ENCODE results near the gene PLCB1. TPM values are rescaled to one million over a fixed set of nuclear protein-coding genes. Genes with fewer than 3 reads are reported as not detected.

The PLCB1 gene
- total and polyA plus RNA-seq, 4 donors, result 1.6 to 43.8 (median 6.1) TPM

DNA sequence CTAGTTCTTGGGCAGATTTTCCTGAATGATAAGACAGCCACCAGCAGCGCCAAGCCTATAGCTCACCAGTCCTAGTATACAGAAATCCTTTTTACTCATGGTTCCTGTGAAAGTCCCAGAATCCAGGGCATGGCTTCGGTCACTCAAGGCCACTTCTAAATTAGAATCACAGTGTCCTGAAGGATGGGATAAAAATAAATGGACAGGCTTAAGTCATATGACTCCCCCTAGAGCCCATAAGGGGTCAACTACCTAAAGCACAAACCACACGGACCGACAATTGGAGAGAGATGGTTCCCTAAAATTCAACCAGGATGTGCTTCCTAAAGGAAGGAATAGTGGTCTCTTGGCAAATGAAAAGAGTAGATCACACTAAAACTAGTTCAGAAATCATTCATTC is 532.7 kb downstream of the PLCB1 start:
- no peak for ATAC-seq (ENCODE audit: insufficient read depth, low FRiP score)
- Histone ChIP-seq H3K9me3 (ENCODE audit: control insufficient read depth in 4 of 4, insufficient read depth in 3 of 4, low read length in 3 of 4) (no peaks in the 10 kb centered on the region), H3K36me3 (ENCODE audit: control insufficient read depth in 4 of 4, insufficient read depth in 4 of 4, low read length in 4 of 4) (no peaks in the 10 kb centered on the region), H3K27me3 (ENCODE audit: control insufficient read depth in 3 of 3, insufficient read depth in 3 of 3, low read length in 2 of 3) (no peaks in the 10 kb centered on the region), H3K27ac (ENCODE audit: low read depth in 1 of 2, low read length in 1 of 2) (no peak overlapping the region), H3K9ac (ENCODE audit: insufficient read depth in 1 of 2, low read length in 2 of 2) (no peak overlapping the region), H3K4me1 (ENCODE audit: control insufficient read depth in 5 of 5, insufficient read depth in 5 of 5, low read length in 5 of 5) (peaks cover 0 to 2% (median 0%) of the 10 kb centered on the region in 5 donors), H3K4me3 (no peak overlapping the region)
- TF ChIP-seq, protein P1, sequence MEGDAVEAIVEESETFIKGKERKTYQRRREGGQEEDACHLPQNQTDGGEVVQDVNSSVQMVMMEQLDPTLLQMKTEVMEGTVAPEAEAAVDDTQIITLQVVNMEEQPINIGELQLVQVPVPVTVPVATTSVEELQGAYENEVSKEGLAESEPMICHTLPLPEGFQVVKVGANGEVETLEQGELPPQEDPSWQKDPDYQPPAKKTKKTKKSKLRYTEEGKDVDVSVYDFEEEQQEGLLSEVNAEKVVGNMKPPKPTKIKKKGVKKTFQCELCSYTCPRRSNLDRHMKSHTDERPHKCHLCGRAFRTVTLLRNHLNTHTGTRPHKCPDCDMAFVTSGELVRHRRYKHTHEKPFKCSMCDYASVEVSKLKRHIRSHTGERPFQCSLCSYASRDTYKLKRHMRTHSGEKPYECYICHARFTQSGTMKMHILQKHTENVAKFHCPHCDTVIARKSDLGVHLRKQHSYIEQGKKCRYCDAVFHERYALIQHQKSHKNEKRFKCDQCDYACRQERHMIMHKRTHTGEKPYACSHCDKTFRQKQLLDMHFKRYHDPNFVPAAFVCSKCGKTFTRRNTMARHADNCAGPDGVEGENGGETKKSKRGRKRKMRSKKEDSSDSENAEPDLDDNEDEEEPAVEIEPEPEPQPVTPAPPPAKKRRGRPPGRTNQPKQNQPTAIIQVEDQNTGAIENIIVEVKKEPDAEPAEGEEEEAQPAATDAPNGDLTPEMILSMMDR (IDR thresholded peaks at IDR 0.05; ENCODE audit: control extremely low read depth, extremely low read depth), result no peak
- DNase-seq, result no peak
- WGBS, 2 donors, result 79 to 85% methylated on average over 4 of the region's 4 CpGs

DNA sequence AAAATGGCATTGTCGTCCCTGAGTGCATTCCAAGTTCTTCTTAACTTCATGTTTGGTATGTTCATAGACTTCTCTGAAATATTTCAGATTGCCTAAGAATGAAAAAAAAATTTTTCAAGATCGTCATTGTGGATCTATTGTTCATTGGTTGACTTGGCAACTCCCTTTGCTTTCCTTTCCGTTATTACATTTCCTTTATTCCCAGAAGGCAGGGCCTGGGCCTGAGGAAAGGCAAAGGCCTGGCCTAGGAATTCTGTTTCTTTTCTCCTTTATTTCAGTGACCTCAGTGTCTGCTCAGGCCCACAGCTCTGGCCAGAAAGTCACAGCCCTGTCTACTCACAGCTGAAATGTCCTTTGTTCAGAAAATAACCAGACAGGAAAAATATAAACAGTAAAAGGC is 535.2 kb downstream of the PLCB1 start:
- no peaks in the 10 kb centered on the region for H3K27me3 ChIP-seq (ENCODE audit: control insufficient read depth in 3 of 3, insufficient read depth in 3 of 3, low read length in 2 of 3)
- ATAC-seq (ENCODE audit: insufficient read depth, low FRiP score) (no peak), DNase-seq (no peak)
- 75 to 93% methylated on average over 3 of the region's 3 CpGs for WGBS, 2 donors
- no peak overlapping the region for H3K9ac ChIP-seq (ENCODE audit: insufficient read depth in 1 of 2, low read length in 2 of 2)
- H3K4me3 ChIP-seq, result no peak overlapping the region
- H3K27ac ChIP-seq (ENCODE audit: low read depth in 1 of 2, low read length in 1 of 2), result peak overlapping the region in 1 of 2 donors; percentile 2
- H3K9me3 ChIP-seq (ENCODE audit: control insufficient read depth in 4 of 4, insufficient read depth in 3 of 4, low read length in 3 of 4), result no peaks in the 10 kb centered on the region
- TF ChIP-seq, protein P1 (IDR thresholded peaks at IDR 0.05; ENCODE audit: control extremely low read depth, extremely low read depth), result no peak
- H3K36me3 ChIP-seq (ENCODE audit: control insufficient read depth in 4 of 4, insufficient read depth in 4 of 4, low read length in 4 of 4), result no peaks in the 10 kb centered on the region
- H3K4me1 ChIP-seq (ENCODE audit: control insufficient read depth in 5 of 5, insufficient read depth in 5 of 5, low read length in 5 of 5), result peaks cover 0 to 2% (median 0%) of the 10 kb centered on the region in 5 donors

DNA sequence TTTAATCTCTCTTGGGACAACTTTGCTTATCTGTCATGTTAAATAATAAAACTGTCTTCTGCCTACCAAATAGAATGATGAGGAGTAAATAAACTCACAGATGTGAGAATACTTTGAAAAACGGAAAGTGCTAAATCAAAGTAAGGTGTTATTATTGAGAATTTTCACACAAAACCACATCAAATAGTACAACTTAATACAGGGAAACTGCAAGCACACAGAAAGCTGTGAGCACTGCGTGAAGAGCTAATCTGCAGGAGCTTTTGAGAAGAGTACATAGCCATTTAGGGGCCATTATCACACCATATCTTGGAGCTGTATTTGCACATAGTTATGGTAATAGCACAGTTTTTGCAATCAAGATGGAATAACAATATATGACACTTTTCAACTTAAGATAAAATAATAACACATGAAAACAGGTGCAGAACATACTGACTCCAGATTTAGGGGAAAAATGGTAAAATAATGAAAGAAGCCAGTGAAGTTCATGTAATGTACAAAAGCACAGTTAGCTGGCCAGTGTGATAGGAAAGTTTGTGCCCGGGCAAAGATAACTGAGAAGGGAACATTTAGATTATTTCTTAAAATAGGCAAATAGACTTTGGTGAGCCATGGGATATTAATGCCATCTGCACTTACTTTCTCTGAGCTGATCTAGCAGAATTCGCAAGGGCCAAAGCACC is 538.3 kb downstream of the PLCB1 start:
- Histone ChIP-seq H3K4me3 (no peak overlapping the region), H3K27me3 (ENCODE audit: control insufficient read depth in 3 of 3, insufficient read depth in 3 of 3, low read length in 2 of 3) (no peaks in the 10 kb centered on the region), H3K9me3 (ENCODE audit: control insufficient read depth in 4 of 4, insufficient read depth in 3 of 4, low read length in 3 of 4) (no peaks in the 10 kb centered on the region), H3K36me3 (ENCODE audit: control insufficient read depth in 4 of 4, insufficient read depth in 4 of 4, low read length in 4 of 4) (no peaks in the 10 kb centered on the region), H3K9ac (ENCODE audit: insufficient read depth in 1 of 2, low read length in 2 of 2) (no peak overlapping the region), H3K27ac (ENCODE audit: low read depth in 1 of 2, low read length in 1 of 2) (no peak overlapping the region), H3K4me1 (ENCODE audit: control insufficient read depth in 5 of 5, insufficient read depth in 5 of 5, low read length in 5 of 5) (peaks cover 0 to 2% (median 0%) of the 10 kb centered on the region in 5 donors)
- TF ChIP-seq, protein P1 (IDR thresholded peaks at IDR 0.05; ENCODE audit: control extremely low read depth, extremely low read depth), result no peak
- WGBS, 2 donors, result 84 to 96% methylated on average over 4 of the region's 4 CpGs
- ATAC-seq (ENCODE audit: insufficient read depth, low FRiP score), result no peak
- no peak for DNase-seq

DNA sequence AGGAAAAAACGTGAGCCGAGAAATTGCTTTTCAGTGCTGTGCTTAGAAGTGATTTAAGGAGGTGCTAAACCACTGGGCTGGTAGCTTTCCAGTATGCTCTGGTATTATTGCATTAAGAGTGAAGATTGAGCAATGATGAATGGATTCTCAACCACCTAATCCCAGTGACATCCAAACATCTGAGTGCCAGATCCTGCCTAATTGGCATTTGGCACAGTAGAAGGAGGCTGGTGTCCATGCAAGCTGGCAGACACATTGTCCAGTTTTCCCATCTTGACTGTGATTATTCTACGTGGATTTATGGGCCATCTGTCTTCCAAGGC is 538.8 kb downstream of the PLCB1 start:
- Histone ChIP-seq H3K36me3 (ENCODE audit: control insufficient read depth in 4 of 4, insufficient read depth in 4 of 4, low read length in 4 of 4) (no peaks in the 10 kb centered on the region), H3K27me3 (ENCODE audit: control insufficient read depth in 3 of 3, insufficient read depth in 3 of 3, low read length in 2 of 3) (no peaks in the 10 kb centered on the region), H3K27ac (ENCODE audit: low read depth in 1 of 2, low read length in 1 of 2) (no peak overlapping the region), H3K4me1 (ENCODE audit: control insufficient read depth in 5 of 5, insufficient read depth in 5 of 5, low read length in 5 of 5) (peaks cover 0 to 2% (median 0%) of the 10 kb centered on the region in 5 donors), H3K4me3 (no peak overlapping the region), H3K9ac (ENCODE audit: insufficient read depth in 1 of 2, low read length in 2 of 2) (no peak overlapping the region), H3K9me3 (ENCODE audit: control insufficient read depth in 4 of 4, insufficient read depth in 3 of 4, low read length in 3 of 4) (no peaks in the 10 kb centered on the region)
- ATAC-seq (ENCODE audit: insufficient read depth, low FRiP score), result no peak
- DNase-seq, result no peak
- 82 to 91% methylated on average over 3 of the region's 3 CpGs for WGBS, 2 donors
- TF ChIP-seq, protein P1 (IDR thresholded peaks at IDR 0.05; ENCODE audit: control extremely low read depth, extremely low read depth), result no peak
